ENCODE results near the gene SLC1A6.
"Not testable (repeated sequence)": the region's sequence is repeated elsewhere in the genome, so short reads cannot be mapped to it uniquely, and the experiment has no call there.

Gene SLC1A6

DNA sequence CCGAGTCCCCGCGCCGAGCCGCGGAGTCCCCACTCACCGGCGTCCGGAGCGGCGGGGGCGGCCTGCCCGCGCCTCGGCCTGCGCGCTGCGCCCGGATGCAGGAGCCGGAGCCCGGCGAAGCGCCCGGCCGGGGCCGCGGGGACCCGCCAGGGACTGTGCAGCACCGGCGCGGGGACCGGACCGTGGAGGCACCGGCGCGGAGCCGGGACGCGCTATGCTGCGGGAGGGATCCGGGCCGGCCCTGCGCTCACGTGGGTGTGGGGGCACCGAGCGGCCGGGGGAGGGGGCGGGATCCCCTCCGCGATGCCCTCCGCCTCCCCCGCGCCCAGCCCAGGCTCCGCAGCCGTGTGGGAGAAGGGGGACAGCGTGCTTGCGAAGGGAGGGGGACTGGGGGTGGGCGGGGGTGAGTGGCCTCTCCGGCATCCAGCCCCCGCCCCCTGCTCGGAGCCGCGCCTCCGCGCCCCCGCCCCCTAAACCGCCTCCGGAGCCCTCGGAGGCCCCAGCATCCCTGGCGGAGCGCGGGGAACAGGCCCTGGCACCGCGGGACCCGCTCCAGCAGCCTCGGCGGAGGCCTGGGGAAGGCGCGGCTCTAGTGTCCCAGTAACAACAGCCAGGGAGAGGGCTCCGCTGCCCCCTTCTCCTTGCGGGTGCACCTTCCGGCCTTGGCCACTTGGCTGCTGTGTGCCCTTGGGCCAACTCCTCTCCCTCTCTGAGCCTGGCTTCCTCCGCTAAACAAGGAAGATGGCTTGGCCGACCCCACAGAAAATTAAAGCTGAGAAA, at the start of gene SLC1A6:
Gene SLC1A6 (minus strand): TSS at position 389 of the 780 bp plus-strand sequence. CDS start 6,954 bp downstream, outside the sequence.
- DNase-seq: no peak

DNA sequence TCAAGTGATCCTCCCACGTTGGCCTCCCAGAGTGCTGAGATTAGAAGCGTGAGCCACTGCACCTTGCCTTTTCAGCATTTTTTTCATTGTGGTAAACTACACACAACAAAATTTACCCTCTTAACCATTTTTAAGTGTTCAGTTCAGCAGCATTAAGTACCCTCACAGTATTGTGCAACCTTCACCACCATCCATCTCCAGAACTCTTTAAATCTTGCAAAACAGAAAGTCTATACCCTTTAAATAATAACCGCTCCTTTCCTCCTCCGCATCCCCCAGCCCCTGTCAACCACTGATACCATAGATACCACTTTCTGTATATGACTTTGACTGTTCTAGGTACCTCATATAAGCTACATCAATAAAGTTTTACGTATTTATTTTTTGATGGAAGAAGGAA, 48.8 kb upstream of the SLC1A6 start:
- DNase-seq: no peak

- DNase-seq: peak; percentile 42
These were observed 45.6 kb upstream of the SLC1A6 start for GRCh38 chr19:15025217-15025616.

- no peak for DNase-seq
These were observed 43.1 kb upstream of the SLC1A6 start for GRCh38 chr19:15022752-15023151.

DNA sequence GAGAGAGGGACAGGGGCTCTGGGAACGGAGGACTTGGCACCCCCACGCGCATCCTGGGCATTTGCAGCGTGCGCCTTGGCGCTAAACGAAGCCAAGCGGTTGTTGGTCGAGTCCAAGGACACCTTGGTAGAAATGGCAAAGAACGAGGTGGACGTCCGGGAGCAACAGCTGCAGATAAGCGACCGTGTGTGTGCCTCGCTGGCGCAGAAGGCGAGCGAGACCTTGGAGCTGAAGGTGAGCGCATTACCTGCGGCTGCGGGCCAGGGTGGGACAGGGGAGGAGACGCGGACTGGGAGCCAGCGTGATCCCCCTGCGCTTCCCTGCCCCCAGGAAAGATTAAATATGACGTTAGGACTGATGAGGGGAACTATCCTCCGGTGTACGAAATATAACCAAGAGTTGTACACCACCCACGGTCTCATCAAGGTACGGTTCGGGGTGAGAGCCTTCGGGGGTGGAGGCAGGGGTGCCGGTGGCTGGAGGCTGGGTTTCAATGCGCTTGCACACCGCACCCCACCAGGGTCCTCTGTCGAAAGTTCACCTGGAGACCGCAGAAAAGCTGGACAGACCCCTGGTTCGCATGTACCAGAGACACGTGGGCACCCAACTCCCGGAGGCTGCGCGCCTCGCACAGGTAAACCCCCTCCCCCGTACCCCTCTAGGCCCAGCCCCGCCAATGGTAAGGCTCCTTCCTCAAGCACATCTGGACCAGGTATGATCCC, 41.8 kb upstream of the SLC1A6 start:
- no peak for DNase-seq

- not testable (repeated sequence) for DNase-seq
These were observed 39.2 kb upstream of the SLC1A6 start for GRCh38 chr19:15018836-15019235.

- no peak for DNase-seq
These were observed 36.4 kb upstream of the SLC1A6 start for GRCh38 chr19:15015946-15016542.

- DNase-seq: no peak
These were observed 34.9 kb upstream of the SLC1A6 start for GRCh38 chr19:15014579-15014978.

DNA sequence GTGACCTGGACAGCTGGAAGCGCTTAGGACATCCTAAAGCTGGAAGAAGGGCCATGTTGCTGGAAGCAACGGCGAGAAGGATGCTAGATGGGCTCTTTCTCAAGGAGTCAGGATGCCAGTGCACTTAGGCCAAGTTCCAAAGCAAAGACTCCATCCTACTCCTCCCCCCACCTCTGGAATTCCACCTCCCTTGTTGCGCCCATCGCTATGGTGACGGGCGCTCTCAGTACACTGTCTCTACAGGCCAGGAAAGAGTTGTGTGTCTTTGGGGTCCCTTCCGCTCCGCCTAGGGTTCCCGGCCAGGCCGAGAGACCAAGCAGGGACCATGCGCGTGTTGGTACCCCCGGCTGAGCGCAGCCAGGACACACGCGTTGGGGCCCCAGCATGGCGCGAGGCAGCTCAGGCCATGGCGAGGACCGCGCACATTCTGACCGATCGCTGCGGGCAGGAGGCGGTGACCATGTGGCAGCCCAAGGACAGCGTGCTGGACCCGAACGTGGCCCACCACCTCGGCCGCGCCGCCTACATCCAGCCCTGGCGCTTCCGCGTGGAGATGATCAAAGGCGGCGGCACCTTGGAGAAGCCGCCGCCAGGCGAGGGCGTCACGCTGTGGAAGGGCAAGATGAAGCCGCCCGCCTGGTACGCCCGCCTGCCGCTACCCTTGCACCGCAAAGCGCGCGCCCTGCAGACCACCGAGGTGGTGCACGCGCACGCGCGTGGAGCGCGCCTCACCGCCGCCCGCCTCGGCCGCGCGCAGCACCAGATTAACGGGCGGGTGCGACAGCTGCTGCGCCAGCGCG, 31.0 kb upstream of the SLC1A6 start:
- DNase-seq: no peak

GRCh38 chr19:15008308-15008707, 28.6 kb upstream of the SLC1A6 start:
- no peak for DNase-seq

DNA sequence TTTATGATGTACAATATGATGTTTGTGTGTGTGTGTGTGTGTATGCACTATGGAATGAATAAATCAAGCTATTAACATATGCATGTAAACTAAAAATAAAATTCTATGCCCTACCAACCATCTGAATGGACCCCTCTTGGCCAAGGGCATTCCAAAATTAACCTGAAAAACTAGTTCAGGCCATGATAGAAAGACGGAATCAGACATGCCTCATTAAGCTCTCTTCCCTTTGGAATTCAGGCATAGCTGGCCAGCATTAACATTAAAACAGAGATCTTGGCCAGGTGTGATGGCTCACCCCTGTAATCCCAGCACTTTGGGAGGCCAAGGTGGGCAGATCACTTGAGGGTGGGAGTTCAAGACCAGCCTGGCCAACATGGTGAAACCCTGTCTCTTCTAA, 18.3 kb upstream of the SLC1A6 start:
- DNase-seq: no peak

DNA sequence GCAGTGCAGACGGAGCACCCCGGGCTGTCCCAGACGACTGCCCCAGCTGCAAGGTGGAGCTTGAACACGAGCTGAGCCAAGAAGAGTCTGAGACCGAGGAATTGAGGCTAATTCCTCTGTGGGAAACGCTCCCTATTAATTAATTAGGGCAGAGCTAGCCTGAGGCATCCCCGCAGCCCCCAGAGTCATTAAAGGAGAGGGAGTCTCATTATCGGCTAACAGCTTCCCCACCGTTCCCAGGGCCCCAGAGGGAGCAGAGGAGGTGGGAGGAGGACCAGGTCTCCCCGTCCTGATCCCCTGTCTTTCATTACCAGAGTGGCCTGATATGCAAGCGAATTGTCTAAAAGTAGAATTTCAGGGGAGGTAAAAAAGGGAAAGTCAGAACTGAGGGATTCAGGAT, 13.1 kb upstream of the SLC1A6 start:
- DNase-seq: no peak

DNA sequence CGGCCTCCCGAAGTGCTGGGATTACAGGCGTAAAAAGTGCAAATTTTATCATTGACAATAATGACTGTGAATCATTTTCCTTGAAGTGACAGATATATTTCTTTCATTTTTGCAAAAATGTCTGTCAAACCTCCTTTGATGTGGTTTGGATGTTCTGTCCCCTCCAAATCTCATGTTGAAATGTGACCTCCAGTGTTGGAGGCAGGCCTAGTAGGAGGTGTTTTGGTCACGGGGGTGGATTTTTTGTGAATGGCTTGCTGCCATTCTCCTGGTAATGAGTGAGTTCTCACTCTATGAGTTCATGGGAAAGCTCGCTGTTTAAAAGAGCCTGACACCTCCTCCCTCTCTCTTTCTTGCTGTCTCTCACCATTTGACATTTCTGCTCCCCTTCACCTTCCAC, 5.5 kb upstream of the SLC1A6 start:
- no peak for DNase-seq

GRCh38 chr19:14978161-14978776, 1.4 kb downstream of the SLC1A6 start:
- DNase-seq: no peak

DNA sequence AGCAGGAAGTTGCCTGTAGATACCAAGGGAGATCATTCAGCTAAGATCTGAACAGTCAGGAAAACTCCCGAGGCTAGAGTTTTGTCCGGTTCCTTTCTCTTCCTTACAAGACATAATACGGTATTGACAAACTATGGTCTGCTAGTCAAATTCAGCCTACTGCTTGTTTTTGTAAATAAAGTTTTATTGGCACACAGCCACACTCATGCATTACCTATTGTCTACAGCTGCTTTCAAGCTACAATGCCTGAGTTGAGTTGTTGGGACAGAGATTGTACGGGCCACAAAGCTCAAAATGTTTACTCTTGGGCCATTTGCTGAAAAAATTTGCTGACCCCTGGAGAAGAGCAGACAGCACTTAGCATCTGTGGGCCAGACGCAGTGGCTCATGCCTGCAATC, 2.5 kb downstream of the SLC1A6 start:
- DNase-seq: no peak

DNA sequence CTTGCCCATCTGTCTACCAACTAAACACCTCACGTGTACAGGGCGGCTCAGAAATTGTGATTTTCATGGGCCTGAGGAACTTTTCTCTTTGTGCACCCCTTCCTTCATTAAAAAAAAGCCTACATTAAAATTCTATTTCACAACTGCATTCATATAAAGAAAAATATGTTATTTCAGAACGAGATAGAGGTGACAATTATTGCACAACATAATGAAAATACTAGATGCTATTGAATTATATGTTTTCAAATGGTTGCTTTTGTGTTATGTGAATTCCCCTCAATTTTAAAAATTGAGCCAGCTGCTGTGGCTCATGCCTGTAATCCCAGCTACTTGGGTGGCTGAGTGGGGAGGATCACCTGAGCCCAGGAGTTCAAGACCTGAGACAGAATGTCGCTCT, 5.2 kb downstream of the SLC1A6 start:
- no peak for DNase-seq

DNA sequence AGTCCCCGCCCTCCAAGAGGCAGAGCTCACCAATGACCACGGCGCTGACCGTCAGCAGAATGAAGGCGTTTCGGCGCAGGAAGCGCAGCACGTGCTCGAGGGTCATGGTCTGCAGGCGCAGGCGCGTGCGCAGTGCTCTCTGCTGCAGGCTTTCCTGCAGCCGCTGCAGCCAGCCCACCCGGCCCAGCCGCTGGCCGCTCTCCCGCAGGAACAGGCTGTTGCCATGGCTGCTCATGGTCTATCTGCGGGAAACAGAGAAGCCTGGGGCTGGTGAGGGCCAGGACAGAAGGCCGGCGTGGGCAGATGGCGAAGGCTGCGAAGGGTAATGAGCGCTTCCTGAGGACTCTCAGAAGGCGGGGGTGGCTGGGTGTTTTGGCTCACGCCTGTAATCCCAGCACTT, 7.0 kb downstream of the SLC1A6 start:
- no peak for DNase-seq

DNA sequence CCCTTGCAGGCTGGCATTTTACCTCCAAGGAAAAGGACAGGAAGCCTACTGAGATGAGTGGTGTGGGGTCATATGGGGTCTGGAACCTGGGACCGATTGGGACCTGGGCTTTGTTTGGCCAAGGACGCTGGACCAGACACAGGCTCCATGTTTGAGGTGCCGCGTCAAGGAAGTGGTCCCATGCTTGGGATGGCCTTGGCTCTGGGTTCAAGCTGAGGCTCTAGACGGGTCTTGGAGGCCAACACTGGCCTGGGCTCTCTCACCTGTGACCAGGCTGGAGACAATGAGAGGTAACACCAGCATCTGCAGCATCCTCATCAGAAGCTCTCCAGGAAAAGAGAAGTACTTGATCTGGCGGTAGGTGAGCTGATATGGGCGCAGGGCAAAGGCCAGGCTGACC, 8.2 kb downstream of the SLC1A6 start:
- no peak for DNase-seq

DNA sequence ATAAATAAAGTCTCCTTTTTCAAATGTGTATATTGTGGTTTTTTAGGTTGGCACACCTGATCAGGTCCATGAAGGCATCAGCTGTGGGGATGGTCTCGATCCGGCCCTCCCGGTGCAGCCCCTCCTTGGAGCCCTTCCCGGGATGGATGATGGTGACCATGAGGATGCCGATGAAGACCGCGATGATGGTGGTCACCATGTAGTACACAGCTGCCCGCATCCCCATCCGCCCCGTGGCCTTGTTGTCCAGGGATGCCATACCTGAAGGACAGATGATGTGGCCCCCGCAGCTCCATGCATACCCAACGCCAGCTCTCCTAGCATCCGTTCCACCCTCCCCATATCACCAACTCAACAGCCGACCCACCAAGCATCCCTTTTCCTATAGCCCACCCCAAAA, 11.4 kb downstream of the SLC1A6 start:
- no peak for DNase-seq

DNA sequence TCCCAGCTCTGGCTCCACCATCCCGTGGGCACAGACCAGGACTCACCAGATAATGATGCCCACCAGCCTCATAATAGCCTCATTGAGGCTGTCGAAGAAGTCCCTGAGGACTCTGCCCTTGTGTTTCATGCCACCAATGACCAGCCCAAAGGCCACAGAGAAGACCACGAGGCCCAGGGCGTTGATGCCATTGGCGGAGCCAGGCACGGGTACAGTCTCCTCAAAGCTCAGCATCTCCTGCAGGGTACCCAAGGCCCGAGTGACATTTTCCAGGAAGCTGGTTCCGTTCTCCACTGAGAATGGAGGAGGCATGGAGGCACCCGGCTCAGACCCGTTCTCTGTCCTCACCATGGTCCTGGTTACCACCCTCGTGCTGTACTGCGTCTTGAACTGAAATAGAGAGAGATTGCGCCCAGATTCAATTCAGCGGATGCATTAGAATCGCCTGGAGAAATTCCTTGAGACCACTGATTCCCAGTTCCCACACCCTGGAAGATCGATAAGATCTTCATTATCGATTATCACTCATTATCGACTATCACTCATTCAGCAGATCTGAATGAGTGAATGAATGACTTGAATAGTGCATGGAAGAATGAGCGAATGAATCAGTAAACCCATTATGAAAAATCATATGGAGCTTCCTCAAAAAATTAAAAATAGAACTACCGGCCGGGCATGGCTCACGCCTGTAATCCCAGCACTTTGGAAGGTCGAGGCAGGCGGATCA, 17.5 kb downstream of the SLC1A6 start:
- DNase-seq: no peak

- DNase-seq: no peak
These were observed 20.4 kb downstream of the SLC1A6 start for GRCh38 chr19:14959263-14959662.

DNA sequence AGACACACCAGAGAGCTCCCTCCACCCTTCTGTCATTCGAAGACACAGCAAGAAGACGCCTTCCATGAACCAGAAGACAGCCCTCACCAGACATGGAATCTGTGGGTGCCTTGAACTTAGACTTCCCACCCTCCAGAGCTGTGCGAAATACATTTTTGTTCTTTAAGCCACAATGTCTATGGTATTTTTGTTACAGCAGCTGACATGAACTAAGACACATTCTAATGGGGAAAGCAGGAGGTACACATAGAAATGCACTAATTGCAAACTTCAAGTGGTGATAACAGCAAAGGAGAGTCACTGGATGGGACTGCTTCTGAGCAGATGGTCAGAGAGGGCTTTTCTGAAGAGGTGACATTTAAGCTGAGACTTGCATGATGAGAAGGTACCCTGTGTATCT, 22.2 kb downstream of the SLC1A6 start:
- DNase-seq: no peak
